ENCODE results near the gene USE1.

USE1 gene

DNA sequence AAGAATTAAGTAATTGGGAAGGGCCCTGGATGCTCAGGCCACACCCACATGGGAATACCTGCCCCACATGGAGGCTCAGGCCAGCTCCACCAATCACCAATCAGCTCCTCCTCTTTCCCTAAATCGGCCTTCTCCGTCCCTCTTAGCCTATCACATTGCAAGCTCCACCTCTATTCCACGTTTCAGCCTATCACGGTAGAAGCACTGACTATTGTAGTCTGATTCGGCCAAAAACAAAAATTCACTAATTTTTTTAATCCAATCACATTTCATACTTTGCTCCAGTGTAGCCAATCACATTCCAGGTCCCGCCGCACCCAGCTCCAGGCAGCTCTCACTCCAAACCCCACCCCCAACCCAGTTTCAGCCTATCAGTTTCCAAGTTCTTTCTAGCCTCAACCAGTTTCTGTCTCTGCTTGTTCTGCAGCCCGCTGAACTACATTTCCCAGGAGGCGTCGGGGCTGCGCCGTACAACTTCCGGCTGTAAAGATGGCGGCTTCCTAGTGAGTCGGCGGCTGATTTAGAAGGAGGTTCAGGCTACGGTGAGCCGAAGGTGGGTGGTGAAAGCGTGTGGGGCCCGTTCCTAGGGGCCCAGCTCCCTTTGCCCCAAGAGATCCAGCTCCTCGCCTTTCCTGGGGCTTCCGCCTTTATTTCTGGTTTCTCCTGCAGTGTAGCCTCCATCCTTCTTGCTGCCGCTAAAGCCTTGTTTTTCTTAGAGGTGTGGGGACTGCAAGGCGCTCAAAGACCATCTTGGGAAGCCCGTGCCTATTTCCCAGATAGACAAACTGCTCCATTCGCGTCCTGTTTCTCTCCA lies 52.0 kb downstream of the USE1 start, which contains the start of gene BABAM1:
Gene BABAM1 (plus strand): TSS at position 469 of the 814 bp plus-strand sequence. CDS start 1,364 bp downstream, outside the sequence.
- H3K4me3 ChIP-seq (ENCODE audit: low read length) = peak within 1 kb of the TSS; percentile 95
- TF ChIP-seq ZNF274 (IDR thresholded peaks at IDR 0.05; ENCODE audit: low read depth, low read length) = no peak

- no peak for TF ChIP-seq ZNF274 (IDR thresholded peaks at IDR 0.05; ENCODE audit: low read depth, low read length)
- H3K4me3 ChIP-seq (ENCODE audit: low read length) = no peak overlapping the region; the same call in 1 of the 2 replicates
These were observed 53.6 kb downstream of the USE1 start for GRCh38 chr19:17268754-17269153.

All from GM08714 (cell line).